ENCODE data around the gene CPEB4. TPM values are rescaled to one million over a fixed set of nuclear protein-coding genes. Genes with fewer than 3 reads are reported as not detected.

CPEB4 gene
- total RNA-seq, 1 experiment from 2014 or later: 8.7 TPM

GRCh38 chr5:173911623-173912022, 23.5 kb downstream of the CPEB4 start:
- no peak overlapping the region for H3K4me3 Mint-ChIP-seq
- H2BK5ac ChIP-seq (ENCODE audit: insufficient read length, low read length): no peak overlapping the region
- H2BK15ac ChIP-seq (ENCODE audit: low read depth, low read length): no peak overlapping the region
- H3K23me2 ChIP-seq (ENCODE audit: insufficient read length, low read depth, low read length, poor library complexity, severe bottlenecking): no peaks in the 10 kb centered on the region
- no peak overlapping the region for H3K4ac ChIP-seq (ENCODE audit: low read depth, low read length)
- no peak overlapping the region for H2AFZ ChIP-seq (ENCODE audit: low read length)
- peaks cover 35 to 44% of the 10 kb centered on the region in 2 experiments for H3K4me1 Mint-ChIP-seq
- no peaks in the 10 kb centered on the region for H3K36me3 Mint-ChIP-seq (ENCODE audit: insufficient read depth in 1 of 3, low read depth in 3 of 3)
- no peak for DNase-seq
- peak overlapping the region in 1 of 3 experiments; percentile 52; a peak in 1 of 7 replicates for H3K27ac Mint-ChIP-seq
- TF ChIP-seq, protein P1, sequence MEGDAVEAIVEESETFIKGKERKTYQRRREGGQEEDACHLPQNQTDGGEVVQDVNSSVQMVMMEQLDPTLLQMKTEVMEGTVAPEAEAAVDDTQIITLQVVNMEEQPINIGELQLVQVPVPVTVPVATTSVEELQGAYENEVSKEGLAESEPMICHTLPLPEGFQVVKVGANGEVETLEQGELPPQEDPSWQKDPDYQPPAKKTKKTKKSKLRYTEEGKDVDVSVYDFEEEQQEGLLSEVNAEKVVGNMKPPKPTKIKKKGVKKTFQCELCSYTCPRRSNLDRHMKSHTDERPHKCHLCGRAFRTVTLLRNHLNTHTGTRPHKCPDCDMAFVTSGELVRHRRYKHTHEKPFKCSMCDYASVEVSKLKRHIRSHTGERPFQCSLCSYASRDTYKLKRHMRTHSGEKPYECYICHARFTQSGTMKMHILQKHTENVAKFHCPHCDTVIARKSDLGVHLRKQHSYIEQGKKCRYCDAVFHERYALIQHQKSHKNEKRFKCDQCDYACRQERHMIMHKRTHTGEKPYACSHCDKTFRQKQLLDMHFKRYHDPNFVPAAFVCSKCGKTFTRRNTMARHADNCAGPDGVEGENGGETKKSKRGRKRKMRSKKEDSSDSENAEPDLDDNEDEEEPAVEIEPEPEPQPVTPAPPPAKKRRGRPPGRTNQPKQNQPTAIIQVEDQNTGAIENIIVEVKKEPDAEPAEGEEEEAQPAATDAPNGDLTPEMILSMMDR (conservative IDR thresholded peaks at IDR 0.05): no peak
- H2BK20ac ChIP-seq (ENCODE audit: low read depth, low read length, poor library complexity, severe bottlenecking): no peak overlapping the region
- no peaks in the 10 kb centered on the region for H3K27me3 ChIP-seq (ENCODE audit: insufficient read depth, low read length)
- H3K27me3 Mint-ChIP-seq (ENCODE audit: low read depth): no peaks in the 10 kb centered on the region
- H2BK120ac ChIP-seq (ENCODE audit: low read depth, low read length, poor library complexity, severe bottlenecking): no peak overlapping the region
- H3K79me1 ChIP-seq (ENCODE audit: insufficient read depth, low read depth, low read length, poor library complexity, severe bottlenecking): no peaks in the 10 kb centered on the region
- no peak overlapping the region for H3K23ac ChIP-seq (ENCODE audit: insufficient read length, low read depth, low read length)
- H3K9ac ChIP-seq (ENCODE audit: extremely low read depth, insufficient read length, low read length): no peak overlapping the region
- H2BK12ac ChIP-seq (ENCODE audit: insufficient read length, low read depth, low read length): no peak overlapping the region
- no peak overlapping the region for H4K91ac ChIP-seq (ENCODE audit: insufficient read length, low read depth, low read length)
- H4K20me1 ChIP-seq (ENCODE audit: control insufficient read depth, insufficient read depth, insufficient read length): no peaks in the 10 kb centered on the region
- no peak overlapping the region for H3K14ac ChIP-seq (ENCODE audit: insufficient read depth, low read length)
- H4K5ac ChIP-seq (ENCODE audit: insufficient read length, low read depth, low read length): no peak overlapping the region
- H3K56ac ChIP-seq (ENCODE audit: insufficient read length, low read depth, low read length): no peak overlapping the region
- no peak overlapping the region for H4K8ac ChIP-seq (replicated peaks; ENCODE audit: insufficient read length, low read depth, low read length)
- H3K79me2 ChIP-seq (ENCODE audit: insufficient read depth, low read length): no peaks in the 10 kb centered on the region
- H3K18ac ChIP-seq (ENCODE audit: insufficient read length, low read depth, low read length): no peak overlapping the region
- H3K9me3 Mint-ChIP-seq: no peaks in the 10 kb centered on the region
- H3K9me3 ChIP-seq (ENCODE audit: control insufficient read depth, low read depth, low read length): no peaks in the 10 kb centered on the region
- no peak overlapping the region for H3K4me2 ChIP-seq (ENCODE audit: insufficient read depth, insufficient read length, low read length)
- H3K27ac ChIP-seq (ENCODE audit: insufficient read length, low read depth, low read length): no peak overlapping the region
- peaks cover 3% of the 10 kb centered on the region; the same call in 1 of the 2 replicates for H3K4me1 ChIP-seq (ENCODE audit: insufficient read depth, low read length)
- no peak overlapping the region for H2AK5ac ChIP-seq (ENCODE audit: insufficient read length, low read length)
- H3T11ph ChIP-seq (ENCODE audit: low read length): no peak overlapping the region

Measured in H9 (cell line).